ENCODE data around the gene URM1. TPM values are rescaled to one million over a fixed set of nuclear protein-coding genes. Genes with fewer than 3 reads are reported as not detected.

The URM1 gene
- total RNA-seq: 31.5 and 37.4 TPM in 2 replicates

DNA sequence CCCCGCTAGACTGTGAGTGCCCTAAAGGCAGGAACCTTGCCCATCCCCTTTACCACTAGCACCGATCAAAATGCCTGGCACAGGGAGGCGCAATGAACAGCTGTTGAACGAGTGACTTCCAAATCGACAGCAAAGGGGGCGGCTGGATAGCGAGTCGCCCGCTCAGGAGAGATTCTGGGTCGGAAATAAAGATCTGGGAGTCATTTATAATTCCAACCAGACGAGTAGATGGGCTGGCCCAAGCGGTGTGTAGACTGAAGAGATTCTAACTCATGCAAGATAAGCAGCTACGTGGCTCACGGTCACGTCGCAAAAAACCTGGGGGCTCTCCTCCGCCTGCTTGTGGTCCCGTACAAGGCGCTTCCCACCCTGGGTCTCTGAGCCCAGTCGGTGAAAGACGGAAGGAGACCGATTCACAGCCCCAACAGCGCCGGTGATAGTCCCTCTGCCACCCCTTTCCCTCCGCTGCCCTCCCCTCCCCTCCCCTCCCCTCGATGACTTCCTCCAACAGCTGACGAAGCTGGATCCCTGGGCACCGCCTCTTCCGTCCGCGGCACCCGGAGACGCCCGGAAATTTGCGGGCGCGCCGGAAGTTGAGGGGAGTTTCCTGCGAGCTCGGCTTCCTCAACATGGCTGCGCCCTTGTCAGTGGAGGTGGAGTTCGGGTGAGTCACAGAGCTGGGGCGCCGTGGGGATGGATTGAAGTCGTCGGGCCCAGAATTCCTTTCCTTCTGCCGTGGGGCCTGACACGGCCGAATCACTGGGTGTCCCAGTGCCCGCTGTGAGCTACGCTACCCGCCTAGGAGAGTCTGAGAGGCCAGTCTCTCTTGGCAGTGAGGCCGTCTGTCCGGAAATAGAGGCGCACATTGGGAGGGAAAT, at the start of gene URM1:
TSS of gene URM1 (plus strand) at position 623 of the 878 bp plus-strand sequence. CDS start at position 630, 7 bp downstream.

DNA sequence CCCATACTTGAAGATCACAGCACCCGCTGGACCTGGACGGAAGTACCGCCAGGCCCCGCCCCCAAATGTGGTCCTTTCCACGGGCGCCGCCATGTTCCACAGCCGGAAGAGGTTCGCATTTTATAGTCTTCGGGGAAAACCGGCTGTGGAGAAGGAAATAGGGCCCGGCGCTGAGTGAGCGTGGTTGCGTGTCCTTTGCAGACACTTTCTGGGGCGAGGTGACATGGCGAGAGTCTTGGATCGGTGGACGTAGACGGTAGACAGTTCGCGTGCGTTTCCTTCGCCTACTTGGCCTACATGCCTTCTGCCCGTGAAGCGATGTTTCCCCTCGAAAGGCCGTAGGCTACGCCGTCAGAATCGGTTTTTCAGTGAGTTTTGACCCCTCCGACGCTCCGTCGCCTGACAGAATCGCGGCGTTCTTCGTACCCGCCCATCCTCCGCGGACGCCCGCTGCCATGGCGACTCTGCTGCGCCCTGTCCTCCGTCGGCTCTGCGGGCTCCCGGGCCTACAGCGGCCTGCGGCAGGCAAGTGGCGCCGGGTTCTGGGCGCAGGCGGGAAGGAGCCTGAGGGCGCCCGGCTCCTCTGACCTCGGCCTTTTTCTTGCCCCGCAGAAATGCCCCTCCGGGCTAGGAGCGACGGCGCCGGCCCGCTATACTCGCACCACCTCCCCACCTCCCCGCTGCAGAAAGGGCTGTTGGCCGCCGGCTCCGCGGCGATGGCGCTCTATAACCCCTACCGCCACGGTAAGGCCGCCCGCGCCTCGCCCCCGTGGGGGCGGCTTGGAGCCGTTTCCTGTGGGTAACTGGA, 48.6 kb upstream of the URM1 start, which contains the start of the genes COQ4 and TRUB2:
TSS of gene COQ4 (plus strand) at position 436 of the 808 bp plus-strand sequence. CDS start at position 456, 20 bp downstream.
TSS of gene TRUB2 (minus strand) at position 44 of the 808 bp plus-strand sequence. CDS start at position 5, 39 bp downstream.

GRCh38 chr9:128339761-128340690, 31.1 kb upstream of the URM1 start, which contains the start of gene SLC27A4:
Gene SLC27A4 (plus strand): TSS chr9:128340527. CDS start chr9:128343133, 2,606 bp downstream.

DNA sequence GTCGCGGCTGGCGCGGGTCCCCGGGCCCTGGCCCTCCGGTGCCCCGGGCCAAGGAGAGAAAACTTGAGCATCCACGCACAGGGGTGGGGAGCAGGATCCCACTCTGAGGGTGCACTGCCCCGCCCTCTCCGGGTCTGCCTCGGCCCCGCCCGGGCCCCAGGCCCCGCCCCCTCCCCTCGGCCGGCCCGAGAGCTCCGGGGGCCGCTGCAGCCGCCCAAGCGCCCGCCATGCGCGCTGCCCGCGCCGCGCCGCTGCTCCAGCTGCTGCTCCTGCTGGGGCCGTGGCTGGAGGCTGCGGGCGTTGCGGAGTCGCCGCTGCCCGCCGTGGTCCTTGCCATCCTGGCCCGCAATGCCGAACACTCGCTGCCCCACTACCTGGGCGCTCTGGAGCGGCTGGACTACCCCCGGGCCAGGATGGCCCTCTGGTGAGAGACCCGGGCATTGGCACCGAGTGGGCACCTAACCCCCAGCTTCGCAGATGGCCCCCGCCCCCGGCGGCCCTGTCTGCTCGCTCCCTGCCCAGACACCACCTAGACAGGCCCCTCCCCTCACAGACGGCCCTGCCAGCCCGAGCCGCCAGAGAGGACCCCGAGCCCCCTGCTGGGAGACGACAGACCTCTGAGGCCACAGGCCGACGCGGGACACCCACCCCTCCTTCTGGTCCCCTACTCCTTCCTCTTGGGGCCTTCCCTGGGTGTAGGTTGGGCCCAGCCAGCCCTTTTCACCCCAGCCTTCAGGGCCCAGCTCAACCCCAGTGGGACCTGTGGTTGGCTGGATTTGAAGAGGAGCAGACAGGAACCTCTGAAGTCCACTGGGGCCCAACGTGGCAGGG, 49.7 kb downstream of the URM1 start, which contains the start of gene CERCAM:
TSS of gene CERCAM (plus strand) at position 207 of the 831 bp plus-strand sequence. CDS start at position 228, 21 bp downstream.

Other genes with a start within 250 kb of the URM1 start
- 55.0 and 82.1 TPM in 2 replicates for gene PTGES2, start 243.6 kb upstream of the URM1 start, total RNA-seq
- not detected in 2 replicates for gene LCN2, start 221.9 kb upstream of the URM1 start, total RNA-seq
- 23.0 and 35.4 TPM in 2 replicates for gene BBLN, start 211.1 kb upstream of the URM1 start, total RNA-seq
- 25.3 and 25.5 TPM in 2 replicates for gene CIZ1, start 179.8 kb upstream of the URM1 start, total RNA-seq
- 19.5 and 20.7 TPM in 2 replicates for gene DNM1, start 168.0 kb upstream of the URM1 start, total RNA-seq
- gene GOLGA2, start 95.4 kb upstream of the URM1 start, total RNA-seq: 127 and 163 TPM in 2 replicates
- 30.2 and 31.2 TPM in 2 replicates for gene SWI5, start 95.1 kb upstream of the URM1 start, total RNA-seq
- 14.3 and 16.1 TPM in 2 replicates for gene TRUB2, start 48.9 kb upstream of the URM1 start, total RNA-seq
- 23.1 and 28.0 TPM in 2 replicates for gene COQ4, start 48.5 kb upstream of the URM1 start, total RNA-seq
- 14.2 and 16.5 TPM in 2 replicates for gene SLC27A4, start 30.8 kb upstream of the URM1 start, total RNA-seq
- 57.0 and 125 TPM in 2 replicates for gene CERCAM, start 49.5 kb downstream of the URM1 start, total RNA-seq
- gene ODF2, start 84.6 kb downstream of the URM1 start, total RNA-seq: 36.2 and 63.7 TPM in 2 replicates
- gene GLE1, start 133.3 kb downstream of the URM1 start, total RNA-seq: 31.9 and 42.6 TPM in 2 replicates
- gene SPTAN1, start 181.2 kb downstream of the URM1 start, total RNA-seq: 323 and 344 TPM in 2 replicates